K562 (cell line): ENCODE data around the gene TRMT2A. TPM values are rescaled to one million over a fixed set of nuclear protein-coding genes. Genes with fewer than 3 reads are reported as not detected.
A peak's percentile ranks its signal among the peaks of the same experiment; 100 is the strongest.

ENCODE experiments used
- CHD1 ChIP-seq: fragments of 200-600 bp; sonication (generic); IDR thresholded peaks from one replicate; pipeline ENCODE4 v1.6.1; 2012; ENCODE audit warnings: mild to moderate bottlenecking, moderate library complexity, low read length, inconsistent platforms
- FOXK2 ChIP-seq, 2 experiments: fragments of 450-650 bp; IDR thresholded peaks in 1 of 2; conservative IDR thresholded peaks in 1 of 2; 2 replicates each; pipeline ENCODE4 v1.6.1; 2016; ENCODE audit warnings: low read depth in 2 of 2, mild to moderate bottlenecking in 1 of 2
- KAT8 ChIP-seq: fragments of 450-650 bp; IDR thresholded peaks from 2 replicates; pipeline ENCODE4 v1.6.1; 2016; ENCODE audit warnings: low read depth, mild to moderate bottlenecking
- NR3C1 ChIP-seq: sonication (generic); formaldehyde crosslinking; IDR thresholded peaks from 2 replicates; pipeline ENCODE4 v1.8.1; 2022; ENCODE audit warnings: missing genetic modification reagents
- PML ChIP-seq: IDR thresholded peaks from 2 replicates; pipeline ENCODE4 v1.6.1; 2012; ENCODE audit warnings: low read length, inconsistent platforms
- polyA plus RNA-seq, 8 experiments: library from polyadenylated mRNA; depleted of rRNA in 4 of 8; stranded (reverse) in 5 of 8; unstranded in 3 of 8; fragments of >200 nt; fragmentation: Nextera tagmentation in 2 of 8; fragmentation: Illumina TruSeq in 1 of 8; extraction: Ambion mirVana in 2 of 8; extraction: Trizol in 1 of 8; gene quantifications; 2 replicates each; pipeline versions ENCODE4 v1.2.1 to v1.2.3, GENCODE V29; 2011 to 2014; ENCODE audit warnings: inconsistent platforms in 1 of 8, missing spikeins in 1 of 8
- total RNA-seq, 7 experiments: library from RNA; depleted of rRNA in 6 of 7; stranded (reverse); fragments of >200 nt in 6 of 7; fragmentation: Illumina TruSeq in 2 of 7; extraction: Trizol in 2 of 7; gene quantifications; 2 replicates each; pipeline versions ENCODE4 v1.2.1 to v1.2.3, GENCODE V29; 2011 to 2021; ENCODE audit warnings: low replicate concordance in 1 of 7
- TF ChIP-seq, protein P1 (sequence below): fragments of 200-600 bp; sonication (generic); IDR thresholded peaks from one replicate; pipeline ENCODE4 v1.6.1; 2012; ENCODE audit warnings: mild to moderate bottlenecking, low read depth, low read length, inconsistent platforms
- TF ChIP-seq, protein P2 (sequence below), 2 experiments: IDR thresholded peaks; 2 replicates each; pipeline ENCODE4 v1.6.1; 2011; ENCODE audit warnings: borderline replicate concordance in 1 of 2, control low read depth in 1 of 2, low read depth in 1 of 2, low read length in 1 of 2, mild to moderate bottlenecking in 1 of 2, mixed read lengths in 1 of 2, moderate library complexity in 1 of 2; ENCODE audit not compliant: insufficient read depth in 1 of 2, insufficient read length in 1 of 2, poor library complexity in 1 of 2, severe bottlenecking in 1 of 2; ENCODE audit errors: extremely low read depth in 1 of 2
- TF ChIP-seq, protein P3 (sequence below): fragments of 150-350 bp; conservative IDR thresholded peaks from 2 replicates; pipeline ENCODE4 v1.6.1; 2014; ENCODE audit warnings: low read length

The TRMT2A gene
- total and polyA plus RNA-seq, 9 of the 15 experiments (the other 6 are each of a cell fraction or from before 2014, with no cell fraction given) = 1.6 to 265 (median 140) TPM

DNA sequence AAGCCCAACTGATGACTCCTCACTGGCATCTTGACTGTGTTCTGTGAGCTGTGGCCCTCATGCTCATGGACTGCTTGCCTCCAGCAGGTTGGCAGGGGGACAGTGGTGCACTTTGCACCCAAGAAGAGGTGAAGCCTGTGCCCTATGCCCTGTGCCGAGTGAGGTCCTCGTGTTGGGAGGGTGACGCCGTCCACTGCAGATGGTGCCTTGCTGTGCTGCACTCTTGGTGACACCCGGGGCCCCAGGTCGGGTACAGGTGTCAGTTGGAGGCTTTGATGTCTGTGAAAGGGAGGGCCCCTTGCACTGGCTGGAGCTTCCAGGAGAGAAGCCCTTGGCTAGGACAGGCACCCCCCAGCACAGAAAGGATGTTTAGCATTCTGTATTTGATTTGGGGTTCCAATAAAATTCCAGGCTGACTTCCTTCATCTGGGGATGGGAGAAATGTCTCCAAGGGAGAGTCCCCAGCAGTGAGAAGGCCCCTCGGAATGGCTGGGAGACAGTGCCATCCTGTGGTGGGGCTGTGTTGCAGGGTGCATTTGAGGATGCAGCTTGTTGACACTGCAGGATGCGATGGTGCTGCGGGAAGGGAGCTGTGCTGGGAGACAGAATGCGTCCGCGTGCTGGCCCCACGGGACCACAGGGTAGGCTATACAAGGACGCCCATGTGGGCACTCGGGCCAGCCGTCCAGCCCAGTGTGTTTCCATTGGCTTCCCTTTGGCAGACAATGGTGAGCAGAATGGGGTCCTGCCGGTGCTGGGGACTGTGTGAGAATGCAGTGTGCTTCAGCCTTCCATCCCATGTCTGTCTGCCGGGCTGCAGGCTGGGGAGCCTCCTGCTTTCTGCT lies 12.1 kb upstream of the TRMT2A start (continued):
- TF ChIP-seq, protein P1, sequence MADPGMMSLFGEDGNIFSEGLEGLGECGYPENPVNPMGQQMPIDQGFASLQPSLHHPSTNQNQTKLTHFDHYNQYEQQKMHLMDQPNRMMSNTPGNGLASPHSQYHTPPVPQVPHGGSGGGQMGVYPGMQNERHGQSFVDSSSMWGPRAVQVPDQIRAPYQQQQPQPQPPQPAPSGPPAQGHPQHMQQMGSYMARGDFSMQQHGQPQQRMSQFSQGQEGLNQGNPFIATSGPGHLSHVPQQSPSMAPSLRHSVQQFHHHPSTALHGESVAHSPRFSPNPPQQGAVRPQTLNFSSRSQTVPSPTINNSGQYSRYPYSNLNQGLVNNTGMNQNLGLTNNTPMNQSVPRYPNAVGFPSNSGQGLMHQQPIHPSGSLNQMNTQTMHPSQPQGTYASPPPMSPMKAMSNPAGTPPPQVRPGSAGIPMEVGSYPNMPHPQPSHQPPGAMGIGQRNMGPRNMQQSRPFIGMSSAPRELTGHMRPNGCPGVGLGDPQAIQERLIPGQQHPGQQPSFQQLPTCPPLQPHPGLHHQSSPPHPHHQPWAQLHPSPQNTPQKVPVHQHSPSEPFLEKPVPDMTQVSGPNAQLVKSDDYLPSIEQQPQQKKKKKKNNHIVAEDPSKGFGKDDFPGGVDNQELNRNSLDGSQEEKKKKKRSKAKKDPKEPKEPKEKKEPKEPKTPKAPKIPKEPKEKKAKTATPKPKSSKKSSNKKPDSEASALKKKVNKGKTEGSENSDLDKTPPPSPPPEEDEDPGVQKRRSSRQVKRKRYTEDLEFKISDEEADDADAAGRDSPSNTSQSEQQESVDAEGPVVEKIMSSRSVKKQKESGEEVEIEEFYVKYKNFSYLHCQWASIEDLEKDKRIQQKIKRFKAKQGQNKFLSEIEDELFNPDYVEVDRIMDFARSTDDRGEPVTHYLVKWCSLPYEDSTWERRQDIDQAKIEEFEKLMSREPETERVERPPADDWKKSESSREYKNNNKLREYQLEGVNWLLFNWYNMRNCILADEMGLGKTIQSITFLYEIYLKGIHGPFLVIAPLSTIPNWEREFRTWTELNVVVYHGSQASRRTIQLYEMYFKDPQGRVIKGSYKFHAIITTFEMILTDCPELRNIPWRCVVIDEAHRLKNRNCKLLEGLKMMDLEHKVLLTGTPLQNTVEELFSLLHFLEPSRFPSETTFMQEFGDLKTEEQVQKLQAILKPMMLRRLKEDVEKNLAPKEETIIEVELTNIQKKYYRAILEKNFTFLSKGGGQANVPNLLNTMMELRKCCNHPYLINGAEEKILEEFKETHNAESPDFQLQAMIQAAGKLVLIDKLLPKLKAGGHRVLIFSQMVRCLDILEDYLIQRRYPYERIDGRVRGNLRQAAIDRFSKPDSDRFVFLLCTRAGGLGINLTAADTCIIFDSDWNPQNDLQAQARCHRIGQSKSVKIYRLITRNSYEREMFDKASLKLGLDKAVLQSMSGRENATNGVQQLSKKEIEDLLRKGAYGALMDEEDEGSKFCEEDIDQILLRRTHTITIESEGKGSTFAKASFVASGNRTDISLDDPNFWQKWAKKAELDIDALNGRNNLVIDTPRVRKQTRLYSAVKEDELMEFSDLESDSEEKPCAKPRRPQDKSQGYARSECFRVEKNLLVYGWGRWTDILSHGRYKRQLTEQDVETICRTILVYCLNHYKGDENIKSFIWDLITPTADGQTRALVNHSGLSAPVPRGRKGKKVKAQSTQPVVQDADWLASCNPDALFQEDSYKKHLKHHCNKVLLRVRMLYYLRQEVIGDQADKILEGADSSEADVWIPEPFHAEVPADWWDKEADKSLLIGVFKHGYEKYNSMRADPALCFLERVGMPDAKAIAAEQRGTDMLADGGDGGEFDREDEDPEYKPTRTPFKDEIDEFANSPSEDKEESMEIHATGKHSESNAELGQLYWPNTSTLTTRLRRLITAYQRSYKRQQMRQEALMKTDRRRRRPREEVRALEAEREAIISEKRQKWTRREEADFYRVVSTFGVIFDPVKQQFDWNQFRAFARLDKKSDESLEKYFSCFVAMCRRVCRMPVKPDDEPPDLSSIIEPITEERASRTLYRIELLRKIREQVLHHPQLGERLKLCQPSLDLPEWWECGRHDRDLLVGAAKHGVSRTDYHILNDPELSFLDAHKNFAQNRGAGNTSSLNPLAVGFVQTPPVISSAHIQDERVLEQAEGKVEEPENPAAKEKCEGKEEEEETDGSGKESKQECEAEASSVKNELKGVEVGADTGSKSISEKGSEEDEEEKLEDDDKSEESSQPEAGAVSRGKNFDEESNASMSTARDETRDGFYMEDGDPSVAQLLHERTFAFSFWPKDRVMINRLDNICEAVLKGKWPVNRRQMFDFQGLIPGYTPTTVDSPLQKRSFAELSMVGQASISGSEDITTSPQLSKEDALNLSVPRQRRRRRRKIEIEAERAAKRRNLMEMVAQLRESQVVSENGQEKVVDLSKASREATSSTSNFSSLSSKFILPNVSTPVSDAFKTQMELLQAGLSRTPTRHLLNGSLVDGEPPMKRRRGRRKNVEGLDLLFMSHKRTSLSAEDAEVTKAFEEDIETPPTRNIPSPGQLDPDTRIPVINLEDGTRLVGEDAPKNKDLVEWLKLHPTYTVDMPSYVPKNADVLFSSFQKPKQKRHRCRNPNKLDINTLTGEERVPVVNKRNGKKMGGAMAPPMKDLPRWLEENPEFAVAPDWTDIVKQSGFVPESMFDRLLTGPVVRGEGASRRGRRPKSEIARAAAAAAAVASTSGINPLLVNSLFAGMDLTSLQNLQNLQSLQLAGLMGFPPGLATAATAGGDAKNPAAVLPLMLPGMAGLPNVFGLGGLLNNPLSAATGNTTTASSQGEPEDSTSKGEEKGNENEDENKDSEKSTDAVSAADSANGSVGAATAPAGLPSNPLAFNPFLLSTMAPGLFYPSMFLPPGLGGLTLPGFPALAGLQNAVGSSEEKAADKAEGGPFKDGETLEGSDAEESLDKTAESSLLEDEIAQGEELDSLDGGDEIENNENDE = peak; percentile 88
- TF ChIP-seq CHD1 (peak; percentile 24), PML (no peak; the same call in 1 of the 2 replicates), FOXK2 (conservative IDR thresholded peaks at IDR 0.05 in 1 of 2, IDR thresholded peaks at IDR 0.05 in 1 of 2; ENCODE audit: low read depth in 2 of 2) (peak; percentile 98 to 100), NR3C1 (CRISPR knock-in tag) (no peak), KAT8 (no peak)
- TF ChIP-seq, protein P2, sequence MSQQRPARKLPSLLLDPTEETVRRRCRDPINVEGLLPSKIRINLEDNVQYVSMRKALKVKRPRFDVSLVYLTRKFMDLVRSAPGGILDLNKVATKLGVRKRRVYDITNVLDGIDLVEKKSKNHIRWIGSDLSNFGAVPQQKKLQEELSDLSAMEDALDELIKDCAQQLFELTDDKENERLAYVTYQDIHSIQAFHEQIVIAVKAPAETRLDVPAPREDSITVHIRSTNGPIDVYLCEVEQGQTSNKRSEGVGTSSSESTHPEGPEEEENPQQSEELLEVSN (IDR thresholded peaks at IDR 0.05; ENCODE audit: borderline replicate concordance in 1 of 2, extremely low read depth in 1 of 2, insufficient read depth in 1 of 2, insufficient read length in 1 of 2, low read depth in 1 of 2, low read length in 1 of 2, poor library complexity in 1 of 2, severe bottlenecking in 1 of 2) = peak in 1 of 2 experiments; percentile 18
- TF ChIP-seq, protein P3, sequence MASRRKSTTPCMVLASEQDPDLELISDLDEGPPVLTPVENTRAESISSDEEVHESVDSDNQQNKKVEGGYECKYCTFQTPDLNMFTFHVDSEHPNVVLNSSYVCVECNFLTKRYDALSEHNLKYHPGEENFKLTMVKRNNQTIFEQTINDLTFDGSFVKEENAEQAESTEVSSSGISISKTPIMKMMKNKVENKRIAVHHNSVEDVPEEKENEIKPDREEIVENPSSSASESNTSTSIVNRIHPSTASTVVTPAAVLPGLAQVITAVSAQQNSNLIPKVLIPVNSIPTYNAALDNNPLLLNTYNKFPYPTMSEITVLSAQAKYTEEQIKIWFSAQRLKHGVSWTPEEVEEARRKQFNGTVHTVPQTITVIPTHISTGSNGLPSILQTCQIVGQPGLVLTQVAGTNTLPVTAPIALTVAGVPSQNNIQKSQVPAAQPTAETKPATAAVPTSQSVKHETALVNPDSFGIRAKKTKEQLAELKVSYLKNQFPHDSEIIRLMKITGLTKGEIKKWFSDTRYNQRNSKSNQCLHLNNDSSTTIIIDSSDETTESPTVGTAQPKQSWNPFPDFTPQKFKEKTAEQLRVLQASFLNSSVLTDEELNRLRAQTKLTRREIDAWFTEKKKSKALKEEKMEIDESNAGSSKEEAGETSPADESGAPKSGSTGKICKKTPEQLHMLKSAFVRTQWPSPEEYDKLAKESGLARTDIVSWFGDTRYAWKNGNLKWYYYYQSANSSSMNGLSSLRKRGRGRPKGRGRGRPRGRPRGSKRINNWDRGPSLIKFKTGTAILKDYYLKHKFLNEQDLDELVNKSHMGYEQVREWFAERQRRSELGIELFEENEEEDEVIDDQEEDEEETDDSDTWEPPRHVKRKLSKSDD = peak; percentile 67; the same call in 1 of the 2 replicates
